ENCODE measurements around the gene CXCL11.

- TF ChIP-seq RCOR1 (IDR thresholded peaks at IDR 0.05; ENCODE audit: low read length) (no peak), SIN3A (IDR thresholded peaks at IDR 0.05; ENCODE audit: borderline replicate concordance, low read depth, low read length) (no peak), TEAD4 (IDR thresholded peaks at IDR 0.05; ENCODE audit: borderline replicate concordance, insufficient read depth) (no peak), NRF1 (IDR thresholded peaks at IDR 0.05; ENCODE audit: low read depth, low read length) (no peak), POLR2AphosphoS5 (IDR thresholded peaks at IDR 0.05; ENCODE audit: low read depth, low read length) (no peak), MAX (IDR thresholded peaks at IDR 0.05; ENCODE audit: low read depth) (no peak), MXI1 (IDR thresholded peaks at IDR 0.05; ENCODE audit: low read depth, low read length) (no peak), RFX5 (IDR thresholded peaks at IDR 0.05; ENCODE audit: low read length) (no peak), RAD21 (IDR thresholded peaks at IDR 0.05; ENCODE audit: low read length) (no peak), CHD2 (IDR thresholded peaks at IDR 0.05; ENCODE audit: low read length, partially characterized antibody) (no peak)
- TF ChIP-seq, protein P1, sequence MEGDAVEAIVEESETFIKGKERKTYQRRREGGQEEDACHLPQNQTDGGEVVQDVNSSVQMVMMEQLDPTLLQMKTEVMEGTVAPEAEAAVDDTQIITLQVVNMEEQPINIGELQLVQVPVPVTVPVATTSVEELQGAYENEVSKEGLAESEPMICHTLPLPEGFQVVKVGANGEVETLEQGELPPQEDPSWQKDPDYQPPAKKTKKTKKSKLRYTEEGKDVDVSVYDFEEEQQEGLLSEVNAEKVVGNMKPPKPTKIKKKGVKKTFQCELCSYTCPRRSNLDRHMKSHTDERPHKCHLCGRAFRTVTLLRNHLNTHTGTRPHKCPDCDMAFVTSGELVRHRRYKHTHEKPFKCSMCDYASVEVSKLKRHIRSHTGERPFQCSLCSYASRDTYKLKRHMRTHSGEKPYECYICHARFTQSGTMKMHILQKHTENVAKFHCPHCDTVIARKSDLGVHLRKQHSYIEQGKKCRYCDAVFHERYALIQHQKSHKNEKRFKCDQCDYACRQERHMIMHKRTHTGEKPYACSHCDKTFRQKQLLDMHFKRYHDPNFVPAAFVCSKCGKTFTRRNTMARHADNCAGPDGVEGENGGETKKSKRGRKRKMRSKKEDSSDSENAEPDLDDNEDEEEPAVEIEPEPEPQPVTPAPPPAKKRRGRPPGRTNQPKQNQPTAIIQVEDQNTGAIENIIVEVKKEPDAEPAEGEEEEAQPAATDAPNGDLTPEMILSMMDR (IDR thresholded peaks at IDR 0.05) = no peak
- TF ChIP-seq, protein P2, sequence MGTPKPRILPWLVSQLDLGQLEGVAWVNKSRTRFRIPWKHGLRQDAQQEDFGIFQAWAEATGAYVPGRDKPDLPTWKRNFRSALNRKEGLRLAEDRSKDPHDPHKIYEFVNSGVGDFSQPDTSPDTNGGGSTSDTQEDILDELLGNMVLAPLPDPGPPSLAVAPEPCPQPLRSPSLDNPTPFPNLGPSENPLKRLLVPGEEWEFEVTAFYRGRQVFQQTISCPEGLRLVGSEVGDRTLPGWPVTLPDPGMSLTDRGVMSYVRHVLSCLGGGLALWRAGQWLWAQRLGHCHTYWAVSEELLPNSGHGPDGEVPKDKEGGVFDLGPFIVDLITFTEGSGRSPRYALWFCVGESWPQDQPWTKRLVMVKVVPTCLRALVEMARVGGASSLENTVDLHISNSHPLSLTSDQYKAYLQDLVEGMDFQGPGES (IDR thresholded peaks at IDR 0.05; ENCODE audit: low read depth, low read length) = no peak
- TF ChIP-seq, protein P3, sequence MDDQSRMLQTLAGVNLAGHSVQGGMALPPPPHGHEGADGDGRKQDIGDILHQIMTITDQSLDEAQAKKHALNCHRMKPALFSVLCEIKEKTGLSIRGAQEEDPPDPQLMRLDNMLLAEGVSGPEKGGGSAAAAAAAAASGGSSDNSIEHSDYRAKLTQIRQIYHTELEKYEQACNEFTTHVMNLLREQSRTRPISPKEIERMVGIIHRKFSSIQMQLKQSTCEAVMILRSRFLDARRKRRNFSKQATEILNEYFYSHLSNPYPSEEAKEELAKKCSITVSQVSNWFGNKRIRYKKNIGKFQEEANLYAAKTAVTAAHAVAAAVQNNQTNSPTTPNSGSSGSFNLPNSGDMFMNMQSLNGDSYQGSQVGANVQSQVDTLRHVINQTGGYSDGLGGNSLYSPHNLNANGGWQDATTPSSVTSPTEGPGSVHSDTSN (IDR thresholded peaks at IDR 0.05) = no peak
- TF ChIP-seq, protein P4, sequence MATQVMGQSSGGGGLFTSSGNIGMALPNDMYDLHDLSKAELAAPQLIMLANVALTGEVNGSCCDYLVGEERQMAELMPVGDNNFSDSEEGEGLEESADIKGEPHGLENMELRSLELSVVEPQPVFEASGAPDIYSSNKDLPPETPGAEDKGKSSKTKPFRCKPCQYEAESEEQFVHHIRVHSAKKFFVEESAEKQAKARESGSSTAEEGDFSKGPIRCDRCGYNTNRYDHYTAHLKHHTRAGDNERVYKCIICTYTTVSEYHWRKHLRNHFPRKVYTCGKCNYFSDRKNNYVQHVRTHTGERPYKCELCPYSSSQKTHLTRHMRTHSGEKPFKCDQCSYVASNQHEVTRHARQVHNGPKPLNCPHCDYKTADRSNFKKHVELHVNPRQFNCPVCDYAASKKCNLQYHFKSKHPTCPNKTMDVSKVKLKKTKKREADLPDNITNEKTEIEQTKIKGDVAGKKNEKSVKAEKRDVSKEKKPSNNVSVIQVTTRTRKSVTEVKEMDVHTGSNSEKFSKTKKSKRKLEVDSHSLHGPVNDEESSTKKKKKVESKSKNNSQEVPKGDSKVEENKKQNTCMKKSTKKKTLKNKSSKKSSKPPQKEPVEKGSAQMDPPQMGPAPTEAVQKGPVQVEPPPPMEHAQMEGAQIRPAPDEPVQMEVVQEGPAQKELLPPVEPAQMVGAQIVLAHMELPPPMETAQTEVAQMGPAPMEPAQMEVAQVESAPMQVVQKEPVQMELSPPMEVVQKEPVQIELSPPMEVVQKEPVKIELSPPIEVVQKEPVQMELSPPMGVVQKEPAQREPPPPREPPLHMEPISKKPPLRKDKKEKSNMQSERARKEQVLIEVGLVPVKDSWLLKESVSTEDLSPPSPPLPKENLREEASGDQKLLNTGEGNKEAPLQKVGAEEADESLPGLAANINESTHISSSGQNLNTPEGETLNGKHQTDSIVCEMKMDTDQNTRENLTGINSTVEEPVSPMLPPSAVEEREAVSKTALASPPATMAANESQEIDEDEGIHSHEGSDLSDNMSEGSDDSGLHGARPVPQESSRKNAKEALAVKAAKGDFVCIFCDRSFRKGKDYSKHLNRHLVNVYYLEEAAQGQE (IDR thresholded peaks at IDR 0.05; ENCODE audit: low read depth, low read length) = no peak
Observed at GRCh38 chr4:76036855-76037254, 985 bp upstream of the CXCL11 start.
